Ishikawa (cell line): ENCODE measurements around the gene PDK3.

Source experiments
- CEBPB ChIP-seq: IDR thresholded peaks from 2 replicates; pipeline ENCODE4 v1.6.1; 2012
- TF ChIP-seq, protein P1 (sequence below): IDR thresholded peaks from 2 replicates; pipeline ENCODE4 v1.6.1; 2012; ENCODE audit warnings: low read depth, mild to moderate bottlenecking

GRCh38 chrX:24468245-24468644 is 3.2 kb downstream of the PDK3 start:
- no peak for TF ChIP-seq CEBPB
- TF ChIP-seq, protein P1, sequence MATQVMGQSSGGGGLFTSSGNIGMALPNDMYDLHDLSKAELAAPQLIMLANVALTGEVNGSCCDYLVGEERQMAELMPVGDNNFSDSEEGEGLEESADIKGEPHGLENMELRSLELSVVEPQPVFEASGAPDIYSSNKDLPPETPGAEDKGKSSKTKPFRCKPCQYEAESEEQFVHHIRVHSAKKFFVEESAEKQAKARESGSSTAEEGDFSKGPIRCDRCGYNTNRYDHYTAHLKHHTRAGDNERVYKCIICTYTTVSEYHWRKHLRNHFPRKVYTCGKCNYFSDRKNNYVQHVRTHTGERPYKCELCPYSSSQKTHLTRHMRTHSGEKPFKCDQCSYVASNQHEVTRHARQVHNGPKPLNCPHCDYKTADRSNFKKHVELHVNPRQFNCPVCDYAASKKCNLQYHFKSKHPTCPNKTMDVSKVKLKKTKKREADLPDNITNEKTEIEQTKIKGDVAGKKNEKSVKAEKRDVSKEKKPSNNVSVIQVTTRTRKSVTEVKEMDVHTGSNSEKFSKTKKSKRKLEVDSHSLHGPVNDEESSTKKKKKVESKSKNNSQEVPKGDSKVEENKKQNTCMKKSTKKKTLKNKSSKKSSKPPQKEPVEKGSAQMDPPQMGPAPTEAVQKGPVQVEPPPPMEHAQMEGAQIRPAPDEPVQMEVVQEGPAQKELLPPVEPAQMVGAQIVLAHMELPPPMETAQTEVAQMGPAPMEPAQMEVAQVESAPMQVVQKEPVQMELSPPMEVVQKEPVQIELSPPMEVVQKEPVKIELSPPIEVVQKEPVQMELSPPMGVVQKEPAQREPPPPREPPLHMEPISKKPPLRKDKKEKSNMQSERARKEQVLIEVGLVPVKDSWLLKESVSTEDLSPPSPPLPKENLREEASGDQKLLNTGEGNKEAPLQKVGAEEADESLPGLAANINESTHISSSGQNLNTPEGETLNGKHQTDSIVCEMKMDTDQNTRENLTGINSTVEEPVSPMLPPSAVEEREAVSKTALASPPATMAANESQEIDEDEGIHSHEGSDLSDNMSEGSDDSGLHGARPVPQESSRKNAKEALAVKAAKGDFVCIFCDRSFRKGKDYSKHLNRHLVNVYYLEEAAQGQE, result no peak
